ENCODE results near the gene PLEKHH1. TPM values are rescaled to one million over a fixed set of nuclear protein-coding genes. Genes with fewer than 3 reads are reported as not detected.

Gene PLEKHH1
- total RNA-seq, 1 experiment from 2014 or later: 35.3 TPM

DNA sequence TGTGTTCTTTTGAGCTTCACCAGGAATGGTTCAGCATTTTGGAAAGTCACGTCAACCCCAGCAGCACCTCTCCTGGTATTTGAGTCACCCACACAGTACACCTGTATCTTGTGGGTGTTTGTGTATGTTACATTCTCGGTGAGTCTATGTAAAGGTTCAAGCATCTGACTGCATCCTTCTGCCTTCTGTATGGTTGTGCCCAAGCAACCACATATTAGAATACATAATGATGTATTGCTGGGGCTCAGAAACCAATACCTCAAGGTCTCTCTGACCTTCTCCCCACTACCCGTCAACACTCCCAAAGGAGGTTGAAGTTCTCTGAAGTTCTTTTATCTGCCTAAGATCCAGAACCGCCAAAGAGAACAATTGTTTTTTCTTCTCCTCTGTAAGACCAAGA is 35.4 kb upstream of the PLEKHH1 start:
- Histone ChIP-seq H3K18ac (ENCODE audit: insufficient read length, low read depth, low read length) (no peak overlapping the region), H3K9me3 (ENCODE audit: control insufficient read depth, low read depth, low read length) (peaks cover 8% of the 10 kb centered on the region), H4K20me1 (ENCODE audit: control insufficient read depth, insufficient read depth, insufficient read length) (no peaks in the 10 kb centered on the region), H2BK15ac (ENCODE audit: low read depth, low read length) (no peak overlapping the region), H2AK5ac (ENCODE audit: insufficient read length, low read length) (no peak overlapping the region), H3K23ac (ENCODE audit: insufficient read length, low read depth, low read length) (no peak overlapping the region), H3K27me3 (ENCODE audit: insufficient read depth, low read length) (no peaks in the 10 kb centered on the region), H3K4ac (ENCODE audit: low read depth, low read length) (no peak overlapping the region), H4K91ac (ENCODE audit: insufficient read length, low read depth, low read length) (no peak overlapping the region), H4K8ac (replicated peaks; ENCODE audit: insufficient read length, low read depth, low read length) (no peak overlapping the region), H4K5ac (ENCODE audit: insufficient read length, low read depth, low read length) (no peak overlapping the region), H3K79me2 (ENCODE audit: insufficient read depth, low read length) (no peaks in the 10 kb centered on the region), H3K27ac (ENCODE audit: insufficient read length, low read depth, low read length) (no peak overlapping the region), H3K23me2 (ENCODE audit: insufficient read length, low read depth, low read length, poor library complexity, severe bottlenecking) (no peaks in the 10 kb centered on the region), H3K4me1 (ENCODE audit: insufficient read depth, low read length) (no peaks in the 10 kb centered on the region), H3K14ac (ENCODE audit: insufficient read depth, low read length) (no peak overlapping the region), H2BK120ac (ENCODE audit: low read depth, low read length, poor library complexity, severe bottlenecking) (no peak overlapping the region), H2BK20ac (ENCODE audit: low read depth, low read length, poor library complexity, severe bottlenecking) (no peak overlapping the region), H3T11ph (ENCODE audit: low read length) (no peak overlapping the region), H3K79me1 (ENCODE audit: insufficient read depth, low read depth, low read length, poor library complexity, severe bottlenecking) (no peaks in the 10 kb centered on the region), H3K4me2 (ENCODE audit: insufficient read depth, insufficient read length, low read length) (no peak overlapping the region), H2AFZ (ENCODE audit: low read length) (no peak overlapping the region), H2BK5ac (ENCODE audit: insufficient read length, low read length) (no peak overlapping the region), H2BK12ac (ENCODE audit: insufficient read length, low read depth, low read length) (no peak overlapping the region), H3K56ac (ENCODE audit: insufficient read length, low read depth, low read length) (no peak overlapping the region), H3K9ac (ENCODE audit: extremely low read depth, insufficient read length, low read length) (no peak overlapping the region)
- H3K4me3 Mint-ChIP-seq: no peak overlapping the region
- no CpG with 5 or more reads among the region's 4 CpGs for WGBS (ENCODE audit: extremely low coverage, insufficient read length, low lambda C conversion rate)
- peaks cover 14 to 15% of the 10 kb centered on the region in 2 experiments for H3K9me3 Mint-ChIP-seq
- H3K27ac Mint-ChIP-seq: no peak overlapping the region
- peaks cover 5% of the 10 kb centered on the region; the same call in 1 of the 2 replicates for H3K27me3 Mint-ChIP-seq (ENCODE audit: low read depth)
- DNase-seq: no peak
- TF ChIP-seq, protein P1, sequence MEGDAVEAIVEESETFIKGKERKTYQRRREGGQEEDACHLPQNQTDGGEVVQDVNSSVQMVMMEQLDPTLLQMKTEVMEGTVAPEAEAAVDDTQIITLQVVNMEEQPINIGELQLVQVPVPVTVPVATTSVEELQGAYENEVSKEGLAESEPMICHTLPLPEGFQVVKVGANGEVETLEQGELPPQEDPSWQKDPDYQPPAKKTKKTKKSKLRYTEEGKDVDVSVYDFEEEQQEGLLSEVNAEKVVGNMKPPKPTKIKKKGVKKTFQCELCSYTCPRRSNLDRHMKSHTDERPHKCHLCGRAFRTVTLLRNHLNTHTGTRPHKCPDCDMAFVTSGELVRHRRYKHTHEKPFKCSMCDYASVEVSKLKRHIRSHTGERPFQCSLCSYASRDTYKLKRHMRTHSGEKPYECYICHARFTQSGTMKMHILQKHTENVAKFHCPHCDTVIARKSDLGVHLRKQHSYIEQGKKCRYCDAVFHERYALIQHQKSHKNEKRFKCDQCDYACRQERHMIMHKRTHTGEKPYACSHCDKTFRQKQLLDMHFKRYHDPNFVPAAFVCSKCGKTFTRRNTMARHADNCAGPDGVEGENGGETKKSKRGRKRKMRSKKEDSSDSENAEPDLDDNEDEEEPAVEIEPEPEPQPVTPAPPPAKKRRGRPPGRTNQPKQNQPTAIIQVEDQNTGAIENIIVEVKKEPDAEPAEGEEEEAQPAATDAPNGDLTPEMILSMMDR (conservative IDR thresholded peaks at IDR 0.05): no peak
- peaks cover 0 to 1% of the 10 kb centered on the region in 2 experiments; a peak in 2 of 4 replicates for H3K4me1 Mint-ChIP-seq
- H3K36me3 Mint-ChIP-seq (ENCODE audit: insufficient read depth in 1 of 3, low read depth in 3 of 3): peaks cover 13 to 14% (median 13%) of the 10 kb centered on the region in 3 experiments

All from H9 (cell line).